HG03354 (cell line): ENCODE data around the gene MTUS2.

Experiments
- ATAC-seq: cut with Tn5 transposase; IDR thresholded peaks from one replicate; pipeline ENCODE4 v1.9.1; 2021; ENCODE audit warnings: mild to moderate bottlenecking; ENCODE audit not compliant: unreplicated experiment, poor library complexity, severe bottlenecking

Gene MTUS2

DNA sequence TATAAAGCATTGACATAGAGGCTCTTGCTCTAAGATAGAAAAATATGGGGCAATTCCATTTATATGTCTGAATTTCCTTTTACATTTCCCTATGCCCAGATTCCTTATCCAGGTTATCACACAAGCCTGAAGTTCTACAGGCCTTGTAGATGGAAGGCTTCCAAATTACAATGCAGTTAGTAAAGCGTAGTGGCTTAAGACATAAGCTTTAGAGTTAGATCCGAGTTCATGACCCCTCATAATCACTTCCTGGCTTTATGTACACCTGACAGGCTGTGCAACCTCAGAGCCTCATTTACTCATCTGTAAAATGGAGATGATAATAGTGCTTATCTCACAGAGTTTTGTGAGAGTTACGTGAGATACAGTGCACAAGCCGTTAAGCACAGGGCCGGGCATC lies 601.9 kb downstream of the MTUS2 start:
- ATAC-seq: no peak

DNA sequence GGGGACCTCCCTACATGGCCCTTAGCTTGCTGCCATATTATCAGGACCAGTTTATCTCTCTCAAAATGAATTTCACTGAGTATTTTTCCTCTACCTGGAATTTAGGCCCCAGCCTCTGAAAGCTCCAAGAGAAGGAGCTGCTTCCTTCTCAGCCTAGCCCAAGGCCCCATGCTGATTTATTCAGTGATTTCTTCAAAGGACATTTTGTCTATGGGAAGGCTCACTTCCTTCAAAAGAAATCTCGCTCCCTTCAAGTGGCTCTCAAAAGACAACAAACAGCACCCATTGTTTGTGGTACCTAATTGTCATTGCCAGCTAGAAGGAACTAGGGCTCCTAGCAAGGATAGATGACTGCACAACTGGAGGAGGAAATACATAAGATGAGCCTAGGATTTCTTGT lies 602.9 kb downstream of the MTUS2 start:
- no peak for ATAC-seq

DNA sequence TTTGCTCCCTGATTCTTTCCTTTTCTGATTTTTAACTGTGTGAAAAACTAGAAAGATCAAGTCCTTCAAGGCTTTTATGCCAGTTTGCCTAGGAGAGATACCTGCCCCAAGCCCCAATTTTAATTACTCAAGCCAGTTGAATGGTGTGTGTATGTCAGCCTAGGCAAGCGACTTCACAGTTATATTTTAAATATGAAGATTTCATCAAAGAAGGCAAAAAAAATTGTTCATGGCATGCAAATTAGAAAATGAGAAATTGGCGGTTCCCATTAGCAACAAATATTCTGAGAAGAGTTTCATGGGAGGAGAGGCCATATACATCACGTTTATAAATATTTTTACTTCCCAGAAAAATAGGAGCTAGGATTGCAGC lies 607.8 kb downstream of the MTUS2 start:
- no peak for ATAC-seq

DNA sequence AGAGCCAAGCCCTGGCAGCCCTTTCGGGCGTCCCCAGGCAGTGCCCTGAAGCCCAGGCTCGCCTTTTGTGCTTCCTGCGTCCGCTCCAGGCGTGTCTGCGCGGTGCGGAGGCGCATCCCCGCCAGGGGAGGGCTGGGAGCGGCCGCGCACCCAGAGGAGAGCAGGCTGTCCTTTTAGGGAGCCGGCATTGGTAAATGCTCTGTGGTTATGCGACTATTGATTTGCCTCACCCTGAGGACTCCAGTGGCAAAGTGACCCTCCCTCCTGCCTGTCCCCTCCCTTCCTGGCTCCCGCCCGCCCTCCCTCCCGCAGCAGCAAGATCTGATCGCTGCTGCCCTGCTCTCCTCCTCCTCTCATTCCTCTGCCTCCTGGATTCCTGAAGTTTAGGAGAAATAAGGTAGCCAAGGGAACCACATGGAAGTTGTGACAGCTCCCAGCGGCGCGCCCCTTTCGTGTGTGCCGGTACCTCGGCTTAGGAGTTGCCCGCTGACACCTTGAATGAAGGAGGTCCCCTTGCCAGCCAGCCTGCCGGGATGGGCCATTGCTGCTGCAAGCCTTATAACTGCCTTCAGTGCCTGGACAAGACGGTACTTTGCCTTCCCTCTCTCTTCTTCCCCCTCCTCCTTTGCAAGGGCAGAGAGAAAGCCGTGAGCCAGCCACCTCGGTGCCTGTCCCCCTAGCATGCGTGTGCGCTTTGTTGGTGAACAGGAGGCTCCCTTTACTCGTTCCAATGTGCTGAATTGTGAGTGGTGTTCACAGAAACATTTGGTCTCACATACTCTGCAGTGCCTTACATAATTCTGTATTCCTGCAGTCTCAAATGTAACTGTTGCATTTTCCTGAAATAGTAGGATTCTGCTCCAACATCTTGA lies 608.4 kb downstream of the MTUS2 start:
- ATAC-seq: no peak

DNA sequence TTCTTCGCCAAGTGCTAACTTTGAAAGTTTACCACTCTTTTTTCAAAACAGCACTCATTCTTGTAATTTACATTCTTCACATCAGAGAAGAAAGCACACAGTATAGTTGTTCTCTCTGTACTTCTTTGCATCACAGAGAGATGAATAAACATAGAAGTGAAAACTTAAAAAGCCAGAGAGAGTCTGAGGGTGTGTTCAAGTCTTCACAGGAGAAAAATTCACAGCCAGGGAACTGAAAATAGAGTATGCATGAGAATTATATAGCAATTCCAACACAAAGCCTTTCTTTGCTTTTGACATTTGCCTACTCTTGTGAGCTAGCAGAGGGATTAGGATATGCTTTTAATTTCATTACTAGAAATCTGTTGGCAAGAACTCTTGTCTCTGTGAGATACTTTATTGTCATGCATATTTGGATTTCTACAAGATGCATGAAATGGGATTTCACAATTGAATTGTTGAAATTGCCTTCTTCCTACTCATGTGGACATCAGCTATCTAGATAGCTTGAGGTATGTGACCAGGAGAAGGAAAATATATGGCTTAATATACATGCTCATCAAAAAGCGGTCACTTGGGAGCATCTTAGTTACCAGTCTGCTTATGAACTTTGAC lies 609.3 kb downstream of the MTUS2 start:
- no peak for ATAC-seq

DNA sequence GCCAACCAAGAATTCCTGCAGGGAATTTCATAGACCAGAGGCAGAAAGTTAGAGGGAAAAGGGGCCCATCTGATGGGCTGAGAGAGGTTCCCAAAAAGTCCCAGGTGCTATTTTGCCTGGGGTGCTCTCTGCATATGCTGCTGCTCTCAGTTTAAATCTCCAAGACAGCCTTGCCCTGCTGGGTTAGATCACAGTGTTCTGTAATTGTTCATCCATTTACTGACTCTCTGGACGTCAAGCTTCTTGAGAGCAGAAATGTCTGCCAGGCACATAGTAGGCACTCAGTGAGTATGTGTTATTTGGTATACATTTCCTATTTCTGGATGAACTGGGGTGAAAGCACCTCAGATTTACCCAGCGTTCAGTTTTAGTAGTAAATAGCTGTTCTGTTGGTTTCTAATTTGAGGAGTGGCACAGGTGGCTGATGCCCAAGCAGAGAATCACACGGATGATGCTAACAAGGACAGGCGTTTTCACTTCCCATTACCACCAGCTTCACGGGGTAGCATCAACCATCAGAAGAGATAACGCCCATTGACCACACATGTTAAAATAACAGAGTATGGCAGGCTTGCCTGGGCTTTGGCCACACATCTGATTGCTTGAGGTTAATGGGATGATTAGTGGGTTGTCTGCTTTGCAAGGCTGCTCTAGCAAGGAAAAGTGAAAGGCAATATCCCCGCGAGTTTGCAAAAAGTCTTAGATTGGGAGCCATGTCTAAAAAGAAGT lies 614.2 kb downstream of the MTUS2 start:
- no peak for ATAC-seq

DNA sequence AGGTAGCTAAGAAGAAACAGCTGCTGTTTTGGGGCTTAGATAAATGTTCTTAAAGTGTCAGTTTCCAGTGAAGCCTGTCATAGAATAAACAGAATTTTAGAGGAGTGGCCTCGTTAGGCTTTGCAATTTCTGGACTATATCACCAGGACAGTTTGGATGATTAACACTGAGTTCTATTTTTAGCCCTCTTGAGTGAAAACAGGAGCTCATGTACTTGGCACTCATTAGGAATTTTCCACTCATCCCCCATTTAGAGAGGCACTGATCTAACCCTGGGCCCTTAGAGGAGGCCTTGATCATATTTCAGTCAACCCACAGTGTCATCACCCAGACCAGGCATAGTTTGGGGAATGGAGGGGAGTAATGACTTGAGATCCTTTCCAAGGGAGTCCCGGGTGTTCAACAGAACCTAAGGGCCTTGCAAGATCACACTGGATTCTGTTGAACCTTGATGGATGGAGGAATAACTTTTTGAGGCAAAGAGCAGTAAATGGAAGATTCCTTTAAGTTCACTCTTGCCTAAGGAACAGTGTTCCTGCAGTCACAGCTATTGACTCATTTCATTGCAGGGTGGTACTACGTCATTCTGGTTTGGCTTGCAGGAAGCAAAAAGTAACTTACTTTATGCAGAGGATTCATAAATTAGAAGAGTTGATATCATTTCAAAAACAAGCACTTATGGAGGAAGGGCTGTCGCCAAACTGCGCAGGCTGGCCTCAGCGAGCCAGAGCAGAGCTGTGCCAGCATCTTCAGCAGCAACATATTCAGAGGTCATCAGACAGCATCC lies 615.2 kb downstream of the MTUS2 start:
- no peak for ATAC-seq

DNA sequence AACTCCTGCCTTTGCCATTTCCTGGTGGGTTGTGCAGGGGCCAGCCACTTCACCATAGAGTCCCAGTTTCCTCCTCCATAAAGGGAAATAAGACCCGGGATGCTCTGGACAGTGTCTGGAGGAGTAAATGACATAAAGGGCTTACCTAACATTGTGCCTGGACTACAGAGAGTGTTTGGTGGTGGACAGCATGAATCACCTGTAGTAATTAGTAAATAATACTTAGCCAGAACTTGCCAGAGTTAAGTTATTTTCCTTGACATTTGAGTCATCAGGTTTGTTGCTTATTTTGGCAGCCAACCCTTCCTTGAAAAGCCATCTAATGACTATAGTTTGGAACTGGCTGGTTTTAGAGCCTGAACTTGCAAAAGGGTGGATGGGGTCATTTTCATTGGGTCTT lies 616.2 kb downstream of the MTUS2 start:
- ATAC-seq: no peak

DNA sequence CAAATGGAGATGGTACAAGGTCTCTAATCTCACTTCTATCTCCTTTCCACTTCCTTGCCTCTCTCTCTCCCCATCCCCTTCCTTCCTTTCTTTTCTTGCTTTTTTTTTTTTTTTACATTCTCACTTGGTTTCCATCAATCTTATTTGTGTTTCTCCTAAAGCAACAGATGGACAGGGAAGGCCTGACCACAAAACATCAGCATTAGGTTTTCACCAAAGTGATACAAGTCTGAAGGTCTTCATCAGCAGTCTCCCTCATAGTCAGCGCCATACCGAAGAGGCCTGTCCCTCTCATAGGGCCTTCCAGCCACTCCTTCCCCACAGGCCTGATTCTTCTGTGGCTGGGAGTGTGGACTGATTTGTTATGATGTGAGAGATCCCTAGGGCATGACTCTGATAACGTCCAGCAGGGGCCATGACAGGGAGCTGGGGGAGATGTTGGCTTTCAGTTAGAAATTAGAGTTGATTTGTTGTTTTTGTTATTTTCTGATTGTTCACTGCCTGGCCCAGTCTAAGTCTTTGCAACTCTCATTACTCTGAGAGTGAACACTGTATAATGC lies 616.7 kb downstream of the MTUS2 start:
- no peak for ATAC-seq

DNA sequence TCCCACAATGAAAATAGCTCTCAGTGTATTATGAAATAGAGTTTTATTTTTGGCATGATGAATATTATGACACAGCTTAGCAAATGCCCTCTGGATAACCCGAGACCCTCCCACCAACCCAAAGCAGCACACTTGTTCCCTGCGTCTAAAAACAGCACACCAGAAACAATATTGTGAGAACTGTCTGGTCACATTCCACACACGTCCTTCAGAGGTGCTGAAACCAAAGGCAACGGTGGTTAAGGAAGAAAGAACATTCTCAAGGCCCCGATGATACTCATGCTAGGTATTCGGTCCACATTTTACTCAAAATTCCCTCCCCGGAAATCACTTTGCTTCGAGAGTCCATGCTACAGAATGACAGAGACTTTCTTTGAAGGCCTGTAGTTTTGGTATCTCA lies 618.6 kb downstream of the MTUS2 start:
- no peak for ATAC-seq

DNA sequence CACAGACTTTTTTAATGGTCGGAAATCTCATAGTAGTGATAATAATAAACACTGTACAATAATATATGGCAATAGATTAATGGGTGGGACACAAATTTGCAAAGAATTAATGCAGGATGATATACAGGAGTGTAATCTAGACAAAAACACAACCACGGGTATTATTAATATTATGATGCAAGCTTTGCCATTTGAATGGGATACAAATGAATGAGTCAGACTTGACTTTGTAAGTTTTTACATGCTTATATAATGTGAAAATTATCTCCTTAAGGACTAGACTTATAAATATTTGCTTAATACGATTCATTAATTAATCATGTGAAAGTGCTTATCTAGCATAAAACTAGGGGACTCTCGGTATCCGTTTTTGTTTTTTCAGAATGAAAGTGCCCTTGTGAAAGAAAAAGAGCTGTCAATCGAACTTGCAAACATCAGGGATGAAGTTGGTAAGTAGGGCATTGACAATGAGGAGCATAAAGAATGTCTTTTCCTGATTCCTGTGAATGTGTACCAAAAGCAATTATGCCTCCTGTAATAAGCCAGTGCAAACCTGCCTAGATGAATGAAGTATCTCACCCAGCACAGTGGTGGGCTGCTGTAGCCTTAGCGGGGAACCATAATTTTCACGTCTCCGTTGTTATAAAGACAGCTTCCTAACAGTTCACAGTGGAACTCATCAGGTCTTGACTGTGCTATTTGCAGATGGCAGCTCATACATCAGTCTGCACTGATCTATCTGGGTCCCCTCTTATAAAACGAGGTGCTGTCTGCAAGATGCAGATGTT lies 619.7 kb downstream of the MTUS2 start:
- ATAC-seq: no peak

DNA sequence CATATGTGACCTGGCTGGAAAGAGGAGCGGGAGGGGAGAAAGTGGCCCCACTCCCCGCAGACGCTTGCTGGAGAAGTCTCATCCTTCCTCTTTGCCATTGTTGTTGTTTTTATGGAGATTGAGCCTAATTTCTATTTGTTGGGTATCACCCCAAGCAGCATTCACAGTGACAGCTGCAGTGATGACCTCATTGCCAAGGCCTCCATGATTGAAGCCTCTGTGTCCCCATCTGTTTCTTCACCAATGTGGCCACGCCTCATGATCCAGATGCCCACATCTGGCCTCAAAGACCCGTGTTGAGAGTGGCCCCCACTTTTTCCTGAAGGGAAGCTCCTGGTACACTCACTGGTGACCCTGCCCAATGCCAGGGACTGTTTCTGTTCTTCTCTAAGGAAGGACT lies 621.2 kb downstream of the MTUS2 start:
- no peak for ATAC-seq

DNA sequence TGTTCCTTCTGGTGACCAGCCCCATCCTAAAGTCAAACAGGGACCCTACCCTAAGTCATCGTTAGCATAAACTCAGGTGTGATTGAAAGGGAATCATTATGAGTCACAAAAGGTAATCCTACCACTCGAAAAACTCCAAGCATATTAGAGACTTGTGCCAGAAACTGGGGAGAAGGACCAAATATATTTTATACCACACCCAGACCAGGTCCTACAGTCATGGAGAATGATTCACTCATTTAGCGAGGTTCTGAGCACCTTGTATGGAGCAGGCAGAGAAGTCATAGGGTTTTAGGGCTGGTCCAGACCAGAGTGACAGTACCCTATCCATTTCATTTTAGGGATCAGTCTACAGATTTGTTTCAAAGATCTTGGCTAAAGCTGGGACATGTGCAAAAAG lies 625.9 kb downstream of the MTUS2 start:
- no peak for ATAC-seq

DNA sequence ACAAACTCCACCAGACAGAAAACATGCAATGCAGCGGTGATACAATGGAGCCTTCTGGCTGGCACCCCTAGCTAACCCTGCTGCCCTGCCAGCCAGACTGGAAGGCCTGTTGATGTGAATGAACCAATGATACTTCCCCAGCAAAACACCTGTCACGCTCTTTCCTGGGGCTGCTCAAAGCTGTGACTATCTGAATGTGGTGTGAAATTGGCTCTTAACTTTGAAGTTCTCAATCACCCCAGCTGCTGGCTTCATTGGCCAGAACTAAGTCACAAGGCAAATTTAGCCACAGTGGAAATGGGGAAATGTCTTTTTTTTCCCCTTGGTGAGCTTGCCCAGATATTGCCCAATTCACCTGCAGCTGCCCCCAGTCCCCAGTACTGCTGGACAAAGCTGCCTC lies 628.0 kb downstream of the MTUS2 start:
- no peak for ATAC-seq

DNA sequence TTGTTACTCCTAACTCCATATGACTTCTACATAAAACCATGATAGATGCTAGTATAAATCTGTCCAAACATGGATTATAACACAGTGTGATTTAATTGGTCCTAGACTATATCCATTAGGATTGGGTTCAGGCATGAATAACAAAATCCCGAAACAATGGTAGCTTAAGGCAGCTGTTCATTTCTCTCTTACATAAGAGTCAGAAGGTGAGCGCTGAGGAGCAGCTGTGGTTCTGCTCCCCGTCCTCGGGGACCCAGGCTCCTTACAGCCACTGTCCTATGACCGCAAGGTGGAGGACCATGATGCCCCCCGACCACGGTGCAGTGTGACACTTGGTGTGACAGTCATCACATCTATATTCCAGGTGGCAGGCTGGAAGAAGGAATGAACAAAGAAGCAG lies 629.6 kb downstream of the MTUS2 start:
- no peak for ATAC-seq

DNA sequence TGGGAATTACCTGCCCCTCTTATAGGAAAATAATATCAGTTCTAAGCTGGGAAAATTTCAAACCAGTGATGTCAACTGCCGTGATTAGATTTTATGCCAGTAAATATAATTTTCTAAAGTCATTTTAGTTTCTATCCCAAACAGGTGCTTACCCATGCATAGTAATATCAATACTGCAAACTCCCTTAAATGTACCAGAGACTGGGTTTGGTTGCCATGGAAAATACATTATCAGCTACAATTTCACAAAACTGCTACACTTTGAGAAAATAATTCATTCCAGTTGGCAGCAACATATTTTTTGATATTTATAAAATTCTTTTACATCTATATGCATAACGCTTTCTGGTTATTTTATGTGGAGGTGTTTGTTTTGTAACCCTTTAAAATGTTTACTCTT lies 631.8 kb downstream of the MTUS2 start:
- ATAC-seq: no peak

DNA sequence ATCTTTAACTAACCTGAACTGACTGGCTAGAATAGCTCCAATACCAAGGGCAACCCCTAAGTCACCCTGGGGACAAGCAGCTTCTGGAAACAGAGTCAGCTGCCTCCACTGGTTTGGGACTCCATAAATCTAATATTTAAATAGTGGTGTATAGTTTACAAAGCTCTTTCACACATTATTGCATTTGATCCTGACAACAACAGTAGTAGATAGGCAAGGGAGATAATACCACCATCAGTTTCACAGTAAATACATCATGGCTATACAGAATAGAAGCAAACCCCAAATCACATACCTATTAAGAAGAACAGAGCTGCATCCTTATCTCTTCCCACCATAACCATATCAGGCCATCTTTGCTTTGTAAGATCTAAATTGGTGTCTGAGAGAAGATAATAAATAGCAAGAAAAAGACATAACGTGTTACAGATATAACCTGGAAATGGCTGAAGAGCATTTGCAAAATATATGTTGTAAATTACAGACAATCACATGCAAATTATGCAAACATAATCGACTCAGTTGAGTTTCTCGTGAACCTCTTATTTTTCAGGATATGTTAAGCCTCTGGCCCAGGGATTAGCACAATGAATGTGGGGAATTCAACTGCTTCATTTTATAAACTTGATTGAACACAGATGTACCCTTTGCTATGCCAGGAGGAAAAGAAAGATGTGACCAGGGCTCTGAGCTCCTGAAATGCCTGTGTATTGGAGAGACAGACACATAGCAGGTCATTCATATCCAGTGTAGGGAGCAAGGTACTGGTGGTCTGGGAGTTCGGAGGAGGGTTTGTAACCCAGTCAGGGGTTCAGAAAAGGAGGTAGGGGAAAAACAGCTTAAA lies 632.9 kb downstream of the MTUS2 start:
- no peak for ATAC-seq

DNA sequence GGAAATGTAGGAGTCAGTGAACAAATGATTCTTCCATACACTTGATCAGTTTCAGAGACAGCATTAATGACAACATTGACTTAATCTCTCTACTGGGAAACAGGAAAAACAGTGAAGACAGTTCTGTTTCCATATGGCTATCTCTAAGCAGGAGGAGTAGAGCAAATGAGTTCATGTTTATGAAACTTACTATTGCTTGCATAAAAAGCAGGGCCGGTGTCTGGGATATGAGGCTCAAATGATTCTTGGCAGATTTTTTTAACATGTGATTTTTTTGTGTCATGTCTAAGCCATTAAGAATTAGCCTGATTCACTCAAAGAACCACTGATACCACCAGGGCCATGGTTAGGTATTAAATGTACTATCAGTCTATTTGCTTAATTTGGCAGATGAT lies 633.5 kb downstream of the MTUS2 start:
- ATAC-seq: no peak
